Kidney epithelial cell (primary cell): ENCODE results near the gene ABRAXAS1. TPM values are rescaled to one million over a fixed set of nuclear protein-coding genes. Genes with fewer than 3 reads are reported as not detected.

ENCODE experiments used
- DNase-seq: peaks from one replicate; pipeline ENCODE4 v3.0.0-alpha.2; 2010; ENCODE audit warnings: low read depth
- H3K27me3 ChIP-seq: 2 replicates; pipeline ENCODE4 v1.6.0; 2011; ENCODE audit warnings: low read length; ENCODE audit not compliant: control insufficient read depth, insufficient read depth
- H3K36me3 ChIP-seq: 2 replicates; pipeline ENCODE4 v1.5.1; 2011; ENCODE audit warnings: low read length; ENCODE audit not compliant: control insufficient read depth, insufficient read depth
- H3K4me3 ChIP-seq: 2 replicates; pipeline ENCODE4 v1.5.1; 2011; ENCODE audit warnings: low read depth, mild to moderate bottlenecking, control low read depth, low read length
- total RNA-seq: library from RNA; depleted of rRNA; stranded (reverse); fragments of >200 nt; gene quantifications from 2 replicates; pipeline ENCODE4 v1.2.3, GENCODE V29; 2015
- TF ChIP-seq, protein P1 (sequence below): IDR thresholded peaks from 2 replicates; pipeline ENCODE4 v1.5.1; 2011; ENCODE audit warnings: mild to moderate bottlenecking, moderate library complexity, low read length, control low read depth, inconsistent platforms; ENCODE audit not compliant: insufficient read depth, poor library complexity, severe bottlenecking

Gene ABRAXAS1
- 15.2 and 17.8 TPM in 2 replicates for total RNA-seq

GRCh38 chr4:83484500-83485461, at the start of gene ABRAXAS1:
Gene ABRAXAS1, minus strand, starts transcription at chr4:83485100. Its CDS starts 28 bp downstream, at chr4:83485072.
- DNase-seq = peak; percentile 56
- no peaks in the 10 kb centered on the region for H3K36me3 ChIP-seq
- TF ChIP-seq, protein P1, sequence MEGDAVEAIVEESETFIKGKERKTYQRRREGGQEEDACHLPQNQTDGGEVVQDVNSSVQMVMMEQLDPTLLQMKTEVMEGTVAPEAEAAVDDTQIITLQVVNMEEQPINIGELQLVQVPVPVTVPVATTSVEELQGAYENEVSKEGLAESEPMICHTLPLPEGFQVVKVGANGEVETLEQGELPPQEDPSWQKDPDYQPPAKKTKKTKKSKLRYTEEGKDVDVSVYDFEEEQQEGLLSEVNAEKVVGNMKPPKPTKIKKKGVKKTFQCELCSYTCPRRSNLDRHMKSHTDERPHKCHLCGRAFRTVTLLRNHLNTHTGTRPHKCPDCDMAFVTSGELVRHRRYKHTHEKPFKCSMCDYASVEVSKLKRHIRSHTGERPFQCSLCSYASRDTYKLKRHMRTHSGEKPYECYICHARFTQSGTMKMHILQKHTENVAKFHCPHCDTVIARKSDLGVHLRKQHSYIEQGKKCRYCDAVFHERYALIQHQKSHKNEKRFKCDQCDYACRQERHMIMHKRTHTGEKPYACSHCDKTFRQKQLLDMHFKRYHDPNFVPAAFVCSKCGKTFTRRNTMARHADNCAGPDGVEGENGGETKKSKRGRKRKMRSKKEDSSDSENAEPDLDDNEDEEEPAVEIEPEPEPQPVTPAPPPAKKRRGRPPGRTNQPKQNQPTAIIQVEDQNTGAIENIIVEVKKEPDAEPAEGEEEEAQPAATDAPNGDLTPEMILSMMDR = no peak

DNA sequence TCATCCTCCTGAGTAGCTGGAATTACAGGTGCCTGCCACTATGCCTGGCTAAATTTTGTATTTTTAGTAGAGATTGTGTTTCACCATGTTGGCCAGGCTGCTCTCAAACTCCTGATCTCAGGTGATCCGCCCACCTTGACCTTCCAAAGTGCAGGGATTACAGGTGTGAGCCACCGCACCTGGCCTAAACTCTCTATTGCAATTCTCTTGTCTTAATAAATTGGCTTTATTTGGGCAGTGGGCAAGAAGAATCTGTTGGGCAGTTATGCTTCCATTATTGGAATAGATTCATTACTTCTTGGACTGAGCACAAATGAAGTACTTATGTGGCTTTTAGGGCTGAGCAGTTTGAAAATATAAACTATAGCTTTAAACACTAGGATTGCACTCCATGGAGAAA, 42.8 kb upstream of the ABRAXAS1 start:
- TF ChIP-seq, protein P1 = no peak
- no peaks in the 10 kb centered on the region for H3K27me3 ChIP-seq
- DNase-seq = no peak
- no peak overlapping the region for H3K4me3 ChIP-seq
- no peaks in the 10 kb centered on the region for H3K36me3 ChIP-seq

More at GRCh38 chr4:83484500-83485461, at the start of gene ABRAXAS1:
- Histone ChIP-seq H3K27me3 (no peaks in the 10 kb centered on the region), H3K4me3 (peak within 1 kb of the TSS; percentile 88)

DNA sequence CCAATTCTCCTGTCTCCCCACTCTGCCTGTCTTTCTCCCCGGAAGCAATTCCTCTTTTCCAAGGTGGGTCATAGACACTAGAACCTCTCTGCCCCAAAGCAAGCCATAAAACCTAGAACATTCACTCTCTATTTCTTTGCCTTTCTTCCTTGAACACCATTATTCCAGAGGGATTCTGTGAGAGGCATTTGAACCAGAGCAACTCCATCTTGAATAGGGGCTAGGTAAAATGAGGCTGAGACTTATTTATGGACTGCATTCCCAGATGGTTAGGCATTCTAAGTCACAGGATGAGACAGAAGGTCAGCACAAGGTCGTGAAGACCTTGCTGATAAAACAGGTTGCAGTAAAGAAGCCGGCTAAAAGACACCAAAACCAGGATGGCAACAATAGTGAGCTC, 37.3 kb upstream of the ABRAXAS1 start:
- Histone ChIP-seq H3K27me3 (no peaks in the 10 kb centered on the region), H3K36me3 (no peaks in the 10 kb centered on the region), H3K4me3 (no peak overlapping the region)
- no peak for DNase-seq
- TF ChIP-seq, protein P1 = no peak

DNA sequence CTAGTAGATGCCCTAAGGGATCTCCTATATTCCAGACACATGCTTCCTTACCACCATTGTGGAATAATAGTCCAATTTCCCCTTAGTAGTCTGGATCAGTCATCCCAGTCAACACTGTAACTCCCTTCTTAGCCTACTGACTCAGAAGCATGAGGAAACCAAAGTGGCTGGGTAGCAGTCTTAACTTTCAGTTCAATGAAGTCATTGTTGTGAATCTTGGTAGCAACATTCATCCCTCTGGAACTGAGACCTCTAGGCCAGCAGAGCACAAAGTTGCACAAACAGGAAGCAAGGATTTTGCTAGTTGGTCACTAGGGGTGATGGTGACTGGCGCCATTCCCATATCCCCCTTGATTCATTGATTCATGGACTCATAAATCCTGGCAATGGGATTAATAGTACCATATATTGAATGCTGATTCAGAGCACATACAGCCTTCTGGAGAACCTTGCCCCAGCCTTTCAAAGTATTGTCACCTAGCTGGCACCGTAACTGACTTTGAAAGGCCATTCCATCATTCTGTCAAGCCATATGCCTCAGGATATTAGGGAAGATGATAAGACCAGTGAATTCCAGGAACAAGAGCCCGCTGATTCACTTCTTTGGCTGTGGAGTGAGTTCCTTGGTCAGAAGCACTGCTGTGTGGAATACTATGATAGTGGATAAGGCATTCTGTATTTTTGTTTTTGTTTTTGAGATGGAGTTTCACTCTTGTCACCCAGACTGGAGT, 31.3 kb upstream of the ABRAXAS1 start:
- Histone ChIP-seq H3K36me3 (no peaks in the 10 kb centered on the region), H3K27me3 (no peaks in the 10 kb centered on the region)

DNA sequence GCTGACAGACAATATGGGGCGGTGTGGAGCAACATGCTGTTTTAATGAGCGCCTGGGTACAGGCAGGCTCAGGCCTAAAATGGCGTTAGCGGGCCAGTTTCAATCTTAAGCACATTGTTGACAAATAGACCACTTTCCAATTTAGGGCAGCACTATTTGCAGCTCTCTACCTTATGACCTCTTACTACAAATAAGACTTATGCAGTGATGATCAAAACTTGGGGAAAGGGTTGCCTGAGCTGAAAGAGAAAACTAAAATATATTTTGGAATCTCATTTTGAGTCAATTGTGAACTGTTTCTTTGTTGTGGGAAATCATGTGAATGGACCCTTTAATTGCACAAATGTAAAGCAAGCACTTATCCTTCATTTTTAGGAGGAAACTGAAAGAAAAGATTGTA, 25.5 kb upstream of the ABRAXAS1 start:
- no peak overlapping the region for H3K4me3 ChIP-seq
- no peaks in the 10 kb centered on the region for H3K27me3 ChIP-seq
- DNase-seq = no peak
- TF ChIP-seq, protein P1 = no peak
- H3K36me3 ChIP-seq = no peaks in the 10 kb centered on the region

More for the DNA sequence above, 31.3 kb upstream of the ABRAXAS1 start:
- H3K4me3 ChIP-seq = no peak overlapping the region
- TF ChIP-seq, protein P1 = no peak
- DNase-seq = peak; percentile 69
